NCI-H2227 (cell line): ENCODE data around the gene FRMD3.
"Not testable (repeated sequence)": the region's sequence is repeated elsewhere in the genome, so short reads cannot be mapped to it uniquely, and the experiment has no call there.

Experiments used
- DNase-seq: peaks from one replicate; lab custom pipeline; 2025; ENCODE audit not compliant: unreplicated experiment; lab: John Stamatoyannopoulos, UW

Gene FRMD3

GRCh38 chr9:83523684-83524083, 14.5 kb downstream of the FRMD3 start:
- no peak for DNase-seq

- no peak for DNase-seq
These were observed 16.8 kb downstream of the FRMD3 start for GRCh38 chr9:83521411-83521810.

- DNase-seq = no peak
These were observed 17.2 kb downstream of the FRMD3 start for GRCh38 chr9:83521011-83521410.

- DNase-seq = no peak
These were observed 17.9 kb downstream of the FRMD3 start for GRCh38 chr9:83520292-83520691.

- DNase-seq = not testable (repeated sequence)
These were observed 20.2 kb downstream of the FRMD3 start for GRCh38 chr9:83517980-83518379.

GRCh38 chr9:83514767-83515166, 23.4 kb downstream of the FRMD3 start:
- DNase-seq = no peak

GRCh38 chr9:83512621-83513020, 25.6 kb downstream of the FRMD3 start:
- no peak for DNase-seq

- no peak for DNase-seq
These were observed 27.1 kb downstream of the FRMD3 start for GRCh38 chr9:83511051-83511450.

GRCh38 chr9:83509402-83509801, 28.8 kb downstream of the FRMD3 start:
- DNase-seq = no peak

GRCh38 chr9:83508067-83508466, 30.1 kb downstream of the FRMD3 start:
- no peak for DNase-seq

- no peak for DNase-seq
These were observed 32.9 kb downstream of the FRMD3 start for GRCh38 chr9:83505282-83505681.

GRCh38 chr9:83503866-83504265, 34.3 kb downstream of the FRMD3 start:
- DNase-seq = no peak

- no peak for DNase-seq
These were observed 36.6 kb downstream of the FRMD3 start for GRCh38 chr9:83501565-83501964.

GRCh38 chr9:83497441-83497840, 40.8 kb downstream of the FRMD3 start:
- no peak for DNase-seq

GRCh38 chr9:83491995-83492394, 46.2 kb downstream of the FRMD3 start:
- DNase-seq = no peak

GRCh38 chr9:83491413-83491812, 46.8 kb downstream of the FRMD3 start:
- no peak for DNase-seq

- no peak for DNase-seq
These were observed 48.2 kb downstream of the FRMD3 start for GRCh38 chr9:83489961-83490360.

- no peak for DNase-seq
These were observed 53.2 kb downstream of the FRMD3 start for GRCh38 chr9:83484990-83485389.

- no peak for DNase-seq
These were observed 55.0 kb downstream of the FRMD3 start for GRCh38 chr9:83483223-83483622.

GRCh38 chr9:83479765-83480164, 58.4 kb downstream of the FRMD3 start:
- DNase-seq = no peak

- DNase-seq = no peak
These were observed 60.6 kb downstream of the FRMD3 start for GRCh38 chr9:83477571-83477970.

GRCh38 chr9:83477120-83477519, 61.1 kb downstream of the FRMD3 start:
- DNase-seq = no peak

- no peak for DNase-seq
These were observed 61.7 kb downstream of the FRMD3 start for GRCh38 chr9:83476513-83476912.

- DNase-seq = no peak
These were observed 62.5 kb downstream of the FRMD3 start for GRCh38 chr9:83475741-83476140.
